ENCODE results near the gene CDKAL1. TPM values are rescaled to one million over a fixed set of nuclear protein-coding genes. Genes with fewer than 3 reads are reported as not detected.

CDKAL1 gene
- total RNA-seq, 1 donor from 2014 or later, result 9.1 TPM

- TF ChIP-seq, protein P1, sequence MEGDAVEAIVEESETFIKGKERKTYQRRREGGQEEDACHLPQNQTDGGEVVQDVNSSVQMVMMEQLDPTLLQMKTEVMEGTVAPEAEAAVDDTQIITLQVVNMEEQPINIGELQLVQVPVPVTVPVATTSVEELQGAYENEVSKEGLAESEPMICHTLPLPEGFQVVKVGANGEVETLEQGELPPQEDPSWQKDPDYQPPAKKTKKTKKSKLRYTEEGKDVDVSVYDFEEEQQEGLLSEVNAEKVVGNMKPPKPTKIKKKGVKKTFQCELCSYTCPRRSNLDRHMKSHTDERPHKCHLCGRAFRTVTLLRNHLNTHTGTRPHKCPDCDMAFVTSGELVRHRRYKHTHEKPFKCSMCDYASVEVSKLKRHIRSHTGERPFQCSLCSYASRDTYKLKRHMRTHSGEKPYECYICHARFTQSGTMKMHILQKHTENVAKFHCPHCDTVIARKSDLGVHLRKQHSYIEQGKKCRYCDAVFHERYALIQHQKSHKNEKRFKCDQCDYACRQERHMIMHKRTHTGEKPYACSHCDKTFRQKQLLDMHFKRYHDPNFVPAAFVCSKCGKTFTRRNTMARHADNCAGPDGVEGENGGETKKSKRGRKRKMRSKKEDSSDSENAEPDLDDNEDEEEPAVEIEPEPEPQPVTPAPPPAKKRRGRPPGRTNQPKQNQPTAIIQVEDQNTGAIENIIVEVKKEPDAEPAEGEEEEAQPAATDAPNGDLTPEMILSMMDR (IDR thresholded peaks at IDR 0.05; ENCODE audit: borderline replicate concordance), result no peak
- Histone ChIP-seq H3K4me3 (no peak overlapping the region), H3K27me3 (ENCODE audit: low read depth) (no peaks in the 10 kb centered on the region), H3K4me1 (peaks cover 16% of the 10 kb centered on the region), H3K36me3 (peaks cover 10% of the 10 kb centered on the region), H3K9me3 (replicated peaks) (peaks cover 20% of the 10 kb centered on the region), H3K27ac (replicated peaks) (no peak overlapping the region)
- intact Hi-C loops (cut with micrococcal nuclease), result no loop called here
- no peak for DNase-seq
These were observed 464.6 kb downstream of the CDKAL1 start for GRCh38 chr6:20998748-20999448.

- H3K4me3 ChIP-seq, result no peak overlapping the region
- H3K4me1 ChIP-seq, result peaks cover 24% of the 10 kb centered on the region
- H3K27ac ChIP-seq (replicated peaks), result no peak overlapping the region
- peaks cover 8% of the 10 kb centered on the region for H3K9me3 ChIP-seq (replicated peaks)
- intact Hi-C loops (cut with micrococcal nuclease), result no loop called here
- H3K36me3 ChIP-seq, result peaks cover under 1% of the 10 kb centered on the region
- no peaks in the 10 kb centered on the region for H3K27me3 ChIP-seq (ENCODE audit: low read depth)
- TF ChIP-seq, protein P1 (IDR thresholded peaks at IDR 0.05; ENCODE audit: borderline replicate concordance), result no peak
- no peak for DNase-seq
These were observed 466.1 kb downstream of the CDKAL1 start for GRCh38 chr6:21000331-21000801.

DNA sequence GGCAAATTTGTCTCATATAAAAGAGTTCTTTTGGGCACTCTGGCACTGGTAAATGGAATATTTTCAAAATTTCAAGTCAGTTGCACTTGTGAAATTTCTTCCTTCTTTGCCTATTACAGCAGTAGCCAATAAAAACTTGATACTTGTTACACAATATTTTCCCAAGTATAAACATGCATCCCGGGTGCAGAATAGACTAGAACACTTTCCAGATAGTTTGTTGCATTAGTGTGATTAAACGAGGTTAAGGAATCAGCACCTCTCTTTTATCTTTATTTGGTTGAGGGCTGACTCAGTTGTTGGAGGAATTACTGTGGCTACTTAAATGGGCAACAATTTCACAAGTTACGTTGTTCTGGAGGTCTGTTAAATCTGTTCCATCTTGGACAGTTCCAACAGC is 467.5 kb downstream of the CDKAL1 start:
- no peaks in the 10 kb centered on the region for H3K9me3 ChIP-seq (replicated peaks)
- no peaks in the 10 kb centered on the region for H3K36me3 ChIP-seq
- TF ChIP-seq, protein P1 (IDR thresholded peaks at IDR 0.05; ENCODE audit: borderline replicate concordance), result no peak
- no peak overlapping the region for H3K4me3 ChIP-seq
- H3K27ac ChIP-seq (replicated peaks), result no peak overlapping the region
- intact Hi-C loops (cut with micrococcal nuclease), result no loop called here
- H3K27me3 ChIP-seq (ENCODE audit: low read depth), result no peaks in the 10 kb centered on the region
- no peak for DNase-seq
- H3K4me1 ChIP-seq, result peaks cover 22% of the 10 kb centered on the region

- intact Hi-C loops (cut with micrococcal nuclease), result no loop called here
- H3K27ac ChIP-seq (replicated peaks), result peak overlapping the region; percentile 17
- no peak for DNase-seq
- H3K36me3 ChIP-seq, result no peaks in the 10 kb centered on the region
- H3K9me3 ChIP-seq (replicated peaks), result no peaks in the 10 kb centered on the region
- peaks cover 13% of the 10 kb centered on the region for H3K4me1 ChIP-seq
- no peaks in the 10 kb centered on the region for H3K27me3 ChIP-seq (ENCODE audit: low read depth)
- TF ChIP-seq, protein P1 (IDR thresholded peaks at IDR 0.05; ENCODE audit: borderline replicate concordance), result no peak
- no peak overlapping the region for H3K4me3 ChIP-seq
These were observed 469.7 kb downstream of the CDKAL1 start for GRCh38 chr6:21003780-21004541.

GRCh38 chr6:21005816-21006570 is 471.7 kb downstream of the CDKAL1 start:
- TF ChIP-seq, protein P1 (IDR thresholded peaks at IDR 0.05; ENCODE audit: borderline replicate concordance), result no peak
- Histone ChIP-seq H3K27me3 (ENCODE audit: low read depth) (no peaks in the 10 kb centered on the region), H3K9me3 (replicated peaks) (no peaks in the 10 kb centered on the region), H3K27ac (replicated peaks) (no peak overlapping the region), H3K36me3 (no peaks in the 10 kb centered on the region), H3K4me3 (no peak overlapping the region), H3K4me1 (peaks cover 13% of the 10 kb centered on the region)
- DNase-seq, result no peak
- intact Hi-C loops (cut with micrococcal nuclease), result no loop called here
